ENCODE data around the gene ABTB2.
A peak's percentile ranks its signal among the peaks of the same experiment; 100 is the strongest.

Gene ABTB2

GRCh38 chr11:34143048-34143447 lies 214.8 kb downstream of the ABTB2 start:
- no peak for DNase-seq

- no peak for DNase-seq
Observed at GRCh38 chr11:34140149-34140548, 217.7 kb downstream of the ABTB2 start.

- no peak for DNase-seq
Observed at GRCh38 chr11:34139346-34139745, 218.5 kb downstream of the ABTB2 start.

GRCh38 chr11:34136420-34136819 lies 221.4 kb downstream of the ABTB2 start:
- no peak for DNase-seq

- no peak for DNase-seq
Observed at GRCh38 chr11:34135439-34135838, 222.4 kb downstream of the ABTB2 start.

- DNase-seq: no peak
Observed at GRCh38 chr11:34134765-34135164, 223.0 kb downstream of the ABTB2 start.

GRCh38 chr11:34132261-34132965 lies 225.4 kb downstream of the ABTB2 start:
- no peak for DNase-seq

GRCh38 chr11:34128824-34129223 lies 229.0 kb downstream of the ABTB2 start:
- no peak for DNase-seq

- DNase-seq: no peak
Observed at GRCh38 chr11:34126959-34127848, 230.6 kb downstream of the ABTB2 start.

GRCh38 chr11:34124885-34125668 lies 232.7 kb downstream of the ABTB2 start:
- no peak for DNase-seq

- no peak for DNase-seq
Observed at GRCh38 chr11:34120651-34121050, 237.2 kb downstream of the ABTB2 start.

GRCh38 chr11:34114471-34114870 lies 243.3 kb downstream of the ABTB2 start:
- DNase-seq: no peak

GRCh38 chr11:34114014-34114413 lies 243.8 kb downstream of the ABTB2 start:
- DNase-seq: no peak

- no peak for DNase-seq
Observed at GRCh38 chr11:34111722-34112270, 246.0 kb downstream of the ABTB2 start.

- peak; percentile 60 for DNase-seq
Observed at GRCh38 chr11:34105957-34106504, 251.8 kb downstream of the ABTB2 start.

GRCh38 chr11:34105079-34105956 lies 252.5 kb downstream of the ABTB2 start, which contains the start of gene NAT10:
Gene NAT10, plus strand, starts transcription at chr11:34105629. Its CDS starts 2,597 bp downstream, at chr11:34108226.
- peak; percentile 99 for DNase-seq

GRCh38 chr11:34104680-34105078 lies 253.1 kb downstream of the ABTB2 start:
- peak; percentile 68 for DNase-seq

Measured in OCI-M1 (cell line).